DMS 273 (cell line): ENCODE data around the gene PCDHB6.
"Not testable (repeated sequence)": the region's sequence is repeated elsewhere in the genome, so short reads cannot be mapped to it uniquely, and the experiment has no call there.

Source experiments
- DNase-seq: peaks from one replicate; lab custom pipeline; 2025; ENCODE audit not compliant: unreplicated experiment; lab: John Stamatoyannopoulos, UW

The PCDHB6 gene

DNA sequence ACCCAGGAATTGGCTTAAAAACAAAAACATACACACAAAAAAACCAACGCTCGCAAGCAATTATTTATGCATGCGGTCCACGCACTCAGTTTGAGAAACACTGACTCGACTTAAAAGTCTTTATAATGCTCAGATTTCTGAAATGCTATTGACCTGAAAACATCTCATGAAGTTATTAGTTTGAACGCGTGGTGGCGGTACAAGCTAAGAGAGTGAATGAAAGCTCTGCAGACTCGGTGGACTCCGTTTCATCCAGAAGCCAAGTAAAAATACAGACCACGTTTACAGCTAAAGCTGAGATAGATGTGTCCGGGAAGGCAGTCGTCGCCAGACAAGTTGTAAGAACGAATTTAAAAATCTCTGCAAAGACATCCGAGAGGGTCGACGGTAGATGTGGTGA lies at the start of gene PCDHB6:
Gene PCDHB6, plus strand, starts transcription at position 246 of the 400 bp plus-strand sequence. CDS start 201 bp downstream, outside the sequence.
- peak; percentile 1 for DNase-seq

GRCh38 chr5:141100243-141100805 lies 49.5 kb upstream of the PCDHB6 start, which contains the start of gene PCDHB3:
Gene PCDHB3 (plus strand): TSS chr5:141100473. CDS start chr5:141100650, 177 bp downstream.
- DNase-seq: peak; percentile 3

- no peak for DNase-seq
Observed at GRCh38 chr5:141101059-141101458, 48.8 kb upstream of the PCDHB6 start.

GRCh38 chr5:141102070-141102469 lies 47.8 kb upstream of the PCDHB6 start:
- not testable (repeated sequence) for DNase-seq

- not testable (repeated sequence) for DNase-seq
Observed at GRCh38 chr5:141102471-141102870, 47.4 kb upstream of the PCDHB6 start.

DNA sequence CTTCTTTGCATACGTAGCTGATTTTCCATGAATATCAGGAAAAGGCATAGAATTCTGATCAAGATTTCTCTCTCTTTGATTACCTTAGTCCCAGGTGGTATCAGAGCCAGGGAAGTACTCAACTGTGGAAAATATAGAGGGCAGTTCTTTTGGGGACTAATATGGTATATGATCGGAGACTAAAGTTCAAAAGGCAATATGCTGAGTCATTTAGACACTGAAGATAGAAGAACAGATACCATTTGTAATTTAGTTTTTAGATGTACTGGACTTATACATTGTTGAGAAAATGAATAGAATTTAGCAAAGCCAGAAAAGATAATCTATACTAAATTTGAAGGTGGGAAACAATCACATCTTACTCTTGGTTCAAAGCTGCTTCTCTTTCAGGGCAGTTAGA lies 44.5 kb upstream of the PCDHB6 start:
- DNase-seq: no peak

- DNase-seq: no peak
Observed at GRCh38 chr5:141119250-141119649, 30.6 kb upstream of the PCDHB6 start.

GRCh38 chr5:141121563-141121962 lies 28.3 kb upstream of the PCDHB6 start, which contains the start of gene PCDHB4:
Gene PCDHB4 (plus strand): TSS chr5:141121818. CDS start chr5:141121999, 181 bp downstream.
- no peak for DNase-seq

GRCh38 chr5:141121985-141122384 lies 27.9 kb upstream of the PCDHB6 start:
- DNase-seq: no peak

- not testable (repeated sequence) for DNase-seq
Observed at GRCh38 chr5:141123396-141124135, 26.3 kb upstream of the PCDHB6 start.

DNA sequence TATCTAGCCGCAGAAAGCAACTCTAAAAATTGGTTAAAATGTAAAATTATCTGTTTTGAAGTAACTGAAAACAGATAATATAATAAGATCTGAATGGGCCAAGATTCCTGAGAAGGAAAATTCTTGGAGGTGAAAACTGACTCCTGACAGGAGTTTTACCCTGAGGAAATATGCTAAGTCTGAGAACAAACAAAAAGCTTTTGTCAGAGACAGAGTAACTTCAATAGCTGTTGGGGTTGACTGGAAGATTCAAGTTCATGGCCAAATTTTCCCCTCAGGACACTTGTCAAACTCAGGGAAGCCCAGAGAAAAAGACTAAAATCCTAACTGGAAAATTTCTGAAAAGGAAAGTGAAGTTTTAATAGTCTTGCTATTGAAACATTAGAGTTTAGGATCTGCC lies 22.6 kb upstream of the PCDHB6 start:
- DNase-seq: no peak

- peak; percentile 33 for DNase-seq
Observed at GRCh38 chr5:141135030-141135717, 14.7 kb upstream of the PCDHB6 start, which contains the start of gene PCDHB5. Gene PCDHB5 (plus strand): TSS chr5:141135206. CDS start chr5:141135435, 229 bp downstream.

DNA sequence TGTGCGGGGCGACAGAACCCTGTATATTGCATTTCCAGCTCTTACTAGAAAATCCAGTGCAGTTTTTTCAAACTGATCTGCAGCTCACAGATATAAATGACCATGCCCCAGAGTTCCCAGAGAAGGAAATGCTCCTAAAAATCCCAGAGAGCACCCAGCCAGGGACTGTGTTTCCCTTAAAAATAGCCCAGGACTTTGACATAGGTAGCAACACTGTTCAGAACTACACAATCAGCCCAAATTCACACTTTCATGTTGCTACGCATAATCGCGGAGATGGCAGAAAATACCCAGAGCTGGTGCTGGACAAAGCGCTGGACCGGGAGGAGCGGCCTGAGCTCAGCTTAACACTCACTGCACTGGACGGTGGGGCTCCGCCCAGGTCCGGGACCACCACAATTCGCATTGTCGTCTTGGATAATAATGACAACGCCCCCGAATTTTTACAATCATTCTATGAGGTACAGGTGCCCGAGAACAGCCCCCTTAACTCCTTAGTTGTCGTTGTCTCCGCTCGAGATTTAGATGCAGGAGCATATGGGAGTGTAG lies 14.1 kb upstream of the PCDHB6 start:
- no peak for DNase-seq

DNA sequence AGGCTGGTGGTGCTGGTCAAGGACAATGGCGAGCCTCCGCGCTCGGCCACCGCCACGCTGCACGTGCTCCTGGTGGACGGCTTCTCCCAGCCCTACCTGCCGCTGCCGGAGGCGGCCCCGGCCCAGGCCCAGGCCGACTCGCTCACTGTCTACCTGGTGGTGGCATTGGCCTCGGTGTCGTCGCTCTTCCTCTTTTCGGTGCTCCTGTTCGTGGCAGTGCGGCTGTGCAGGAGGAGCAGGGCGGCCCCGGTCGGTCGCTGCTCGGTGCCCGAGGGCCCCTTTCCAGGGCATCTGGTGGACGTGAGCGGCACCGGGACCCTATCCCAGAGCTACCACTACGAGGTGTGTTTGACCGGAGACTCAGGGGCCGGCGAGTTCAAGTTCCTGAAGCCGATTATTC lies 12.5 kb upstream of the PCDHB6 start:
- not testable (repeated sequence) for DNase-seq

GRCh38 chr5:141150224-141150992 lies 551 bp downstream of the PCDHB6 start:
- DNase-seq: no peak

GRCh38 chr5:141150993-141151325 lies 1.1 kb downstream of the PCDHB6 start:
- no peak for DNase-seq

DNA sequence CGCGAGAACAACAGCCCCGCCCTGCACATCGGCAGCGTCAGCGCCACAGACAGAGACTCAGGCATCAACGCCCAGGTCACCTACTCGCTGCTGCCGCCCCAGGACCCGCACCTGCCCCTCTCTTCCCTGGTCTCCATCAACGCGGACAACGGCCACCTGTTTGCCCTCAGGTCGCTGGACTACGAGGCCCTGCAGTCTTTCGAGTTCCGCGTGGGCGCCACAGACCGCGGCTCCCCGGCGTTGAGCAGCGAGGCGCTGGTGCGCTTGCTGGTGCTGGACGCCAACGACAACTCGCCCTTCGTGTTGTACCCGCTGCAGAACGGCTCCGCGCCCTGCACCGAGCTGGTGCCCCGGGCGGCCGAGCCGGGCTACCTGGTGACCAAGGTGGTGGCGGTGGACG lies 1.8 kb downstream of the PCDHB6 start:
- DNase-seq: not testable (repeated sequence)

- DNase-seq: not testable (repeated sequence)
Observed at GRCh38 chr5:141152096-141152495, 2.2 kb downstream of the PCDHB6 start.

GRCh38 chr5:141155540-141156374 lies 5.9 kb downstream of the PCDHB6 start:
- peak; percentile 48 for DNase-seq

- not testable (repeated sequence) for DNase-seq
Observed at GRCh38 chr5:141157356-141157755, 7.5 kb downstream of the PCDHB6 start.
